Glutamatergic neuron (in vitro differentiated cells): Measurements from ENCODE around the gene CLIC3. TPM values are rescaled to one million over a fixed set of nuclear protein-coding genes. Genes with fewer than 3 reads are reported as not detected.

Source experiments
- DNase-seq: peaks from one replicate; pipeline ENCODE4 v3.0.0; 2022
- H3K27ac Mint-ChIP-seq: one replicate; pipeline ENCODE4 v1.8.0; 2020; ENCODE audit warnings: mild to moderate bottlenecking, mixed read lengths, inconsistent platforms; ENCODE audit not compliant: unreplicated experiment
- H3K27me3 Mint-ChIP-seq: one replicate; pipeline ENCODE4 v1.8.0; 2020; ENCODE audit warnings: mild to moderate bottlenecking, moderate library complexity, mixed read lengths, inconsistent platforms; ENCODE audit not compliant: unreplicated experiment
- H3K36me3 Mint-ChIP-seq: one replicate; pipeline ENCODE4 v1.8.0; 2020; ENCODE audit warnings: mild to moderate bottlenecking, mixed read lengths, inconsistent platforms; ENCODE audit not compliant: unreplicated experiment
- H3K4me1 Mint-ChIP-seq: one replicate; pipeline ENCODE4 v1.8.0; 2020; ENCODE audit warnings: mild to moderate bottlenecking, low read depth, mixed read lengths, inconsistent platforms; ENCODE audit not compliant: unreplicated experiment
- H3K4me3 Mint-ChIP-seq: one replicate; pipeline ENCODE4 v1.8.0; 2020; ENCODE audit warnings: mild to moderate bottlenecking, mixed read lengths, inconsistent platforms; ENCODE audit not compliant: unreplicated experiment
- H3K9me3 Mint-ChIP-seq: one replicate; pipeline ENCODE4 v1.8.0; 2020; ENCODE audit warnings: mild to moderate bottlenecking, moderate library complexity, mixed read lengths, inconsistent platforms; ENCODE audit not compliant: unreplicated experiment
- total RNA-seq: library from RNA; stranded (reverse); fragmentation: NEBNext Ultra II Directional; extraction: Animal tissue kit (Norgen Biotek cat#: 25700); gene quantifications from one replicate; pipeline ENCODE4 v1.2.1, GENCODE V29; 2021; ENCODE audit not compliant: unreplicated experiment
- TF ChIP-seq, protein P1 (sequence below): fragments of 200-600 bp; sonication (generic); IDR thresholded peaks from one replicate; pipeline ENCODE4 v1.5.0; 2021; ENCODE audit not compliant: partially characterized antibody, unreplicated experiment

CLIC3 gene
- total RNA-seq, 1 donor from 2014 or later, result not detected

- Mint-ChIP-seq H3K27ac (no peak overlapping the region), H3K36me3 (no peaks in the 10 kb centered on the region), H3K27me3 (peaks cover 3% of the 10 kb centered on the region), H3K9me3 (no peaks in the 10 kb centered on the region), H3K4me3 (no peak overlapping the region), H3K4me1 (peaks cover 2% of the 10 kb centered on the region)
- TF ChIP-seq, protein P1, sequence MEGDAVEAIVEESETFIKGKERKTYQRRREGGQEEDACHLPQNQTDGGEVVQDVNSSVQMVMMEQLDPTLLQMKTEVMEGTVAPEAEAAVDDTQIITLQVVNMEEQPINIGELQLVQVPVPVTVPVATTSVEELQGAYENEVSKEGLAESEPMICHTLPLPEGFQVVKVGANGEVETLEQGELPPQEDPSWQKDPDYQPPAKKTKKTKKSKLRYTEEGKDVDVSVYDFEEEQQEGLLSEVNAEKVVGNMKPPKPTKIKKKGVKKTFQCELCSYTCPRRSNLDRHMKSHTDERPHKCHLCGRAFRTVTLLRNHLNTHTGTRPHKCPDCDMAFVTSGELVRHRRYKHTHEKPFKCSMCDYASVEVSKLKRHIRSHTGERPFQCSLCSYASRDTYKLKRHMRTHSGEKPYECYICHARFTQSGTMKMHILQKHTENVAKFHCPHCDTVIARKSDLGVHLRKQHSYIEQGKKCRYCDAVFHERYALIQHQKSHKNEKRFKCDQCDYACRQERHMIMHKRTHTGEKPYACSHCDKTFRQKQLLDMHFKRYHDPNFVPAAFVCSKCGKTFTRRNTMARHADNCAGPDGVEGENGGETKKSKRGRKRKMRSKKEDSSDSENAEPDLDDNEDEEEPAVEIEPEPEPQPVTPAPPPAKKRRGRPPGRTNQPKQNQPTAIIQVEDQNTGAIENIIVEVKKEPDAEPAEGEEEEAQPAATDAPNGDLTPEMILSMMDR, result no peak
- no peak for DNase-seq
Measured at GRCh38 chr9:137009938-137010732, 13.8 kb upstream of the CLIC3 start.

GRCh38 chr9:137009217-137009616 is 12.8 kb upstream of the CLIC3 start:
- H3K27me3 Mint-ChIP-seq, result peaks cover 3% of the 10 kb centered on the region
- H3K27ac Mint-ChIP-seq, result no peak overlapping the region
- H3K9me3 Mint-ChIP-seq, result peaks cover 2% of the 10 kb centered on the region
- no peak overlapping the region for H3K4me3 Mint-ChIP-seq
- peaks cover 2% of the 10 kb centered on the region for H3K4me1 Mint-ChIP-seq
- H3K36me3 Mint-ChIP-seq, result no peaks in the 10 kb centered on the region
- no peak for DNase-seq
- TF ChIP-seq, protein P1, result no peak

DNA sequence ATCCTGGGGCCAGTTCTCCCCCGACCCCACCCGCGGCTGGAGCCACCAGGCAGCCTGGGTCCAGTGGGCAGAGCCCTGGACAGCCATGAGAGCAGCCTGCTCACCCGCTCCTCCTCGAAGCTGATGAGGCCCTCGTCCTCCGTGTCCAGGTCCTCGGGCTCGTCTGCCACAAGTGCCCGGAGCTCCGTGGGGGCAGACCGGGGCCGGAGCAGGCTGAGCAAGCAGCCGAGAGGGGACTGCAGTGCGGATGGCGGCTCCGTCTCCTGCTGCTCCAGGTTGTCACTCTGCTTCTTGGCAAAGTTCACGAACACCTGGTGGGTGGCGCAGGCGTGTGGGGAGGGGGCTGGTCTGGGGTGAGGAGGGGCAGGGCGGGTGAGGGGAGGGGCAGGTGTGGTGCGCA is 11.9 kb upstream of the CLIC3 start:
- Mint-ChIP-seq H3K36me3 (no peaks in the 10 kb centered on the region), H3K9me3 (peaks cover 2% of the 10 kb centered on the region), H3K4me1 (peaks cover 2% of the 10 kb centered on the region), H3K27me3 (peaks cover 3% of the 10 kb centered on the region), H3K27ac (no peak overlapping the region), H3K4me3 (no peak overlapping the region)
- DNase-seq, result no peak
- TF ChIP-seq, protein P1, result no peak

DNA sequence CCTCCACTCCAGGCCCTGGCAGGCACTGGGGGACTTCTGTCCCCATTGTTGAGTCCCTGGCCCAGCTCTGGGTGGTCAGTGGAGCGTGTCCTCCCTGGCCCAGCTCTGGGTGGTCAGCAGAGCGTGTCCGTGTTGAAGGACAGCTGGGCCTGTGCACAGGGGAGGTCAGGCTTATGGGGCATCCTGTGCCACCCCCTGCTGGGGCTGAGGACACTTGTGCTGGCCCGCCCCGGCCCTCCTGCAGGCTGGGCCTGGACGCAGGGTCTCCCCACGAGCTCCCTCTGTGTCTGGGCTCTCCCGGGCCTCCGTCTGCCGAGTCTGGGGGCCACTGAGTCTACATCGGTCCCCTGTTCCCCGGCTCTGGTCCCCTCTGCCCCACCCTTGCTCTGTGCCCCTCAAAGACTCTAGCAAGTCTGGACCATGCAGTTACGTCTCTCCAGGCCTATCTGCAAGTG is 11.5 kb upstream of the CLIC3 start:
- Mint-ChIP-seq H3K4me1 (peaks cover 2% of the 10 kb centered on the region), H3K9me3 (peaks cover 2% of the 10 kb centered on the region), H3K36me3 (no peaks in the 10 kb centered on the region), H3K4me3 (no peak overlapping the region), H3K27ac (no peak overlapping the region), H3K27me3 (peaks cover 3% of the 10 kb centered on the region)
- TF ChIP-seq, protein P1, result no peak
- no peak for DNase-seq

DNA sequence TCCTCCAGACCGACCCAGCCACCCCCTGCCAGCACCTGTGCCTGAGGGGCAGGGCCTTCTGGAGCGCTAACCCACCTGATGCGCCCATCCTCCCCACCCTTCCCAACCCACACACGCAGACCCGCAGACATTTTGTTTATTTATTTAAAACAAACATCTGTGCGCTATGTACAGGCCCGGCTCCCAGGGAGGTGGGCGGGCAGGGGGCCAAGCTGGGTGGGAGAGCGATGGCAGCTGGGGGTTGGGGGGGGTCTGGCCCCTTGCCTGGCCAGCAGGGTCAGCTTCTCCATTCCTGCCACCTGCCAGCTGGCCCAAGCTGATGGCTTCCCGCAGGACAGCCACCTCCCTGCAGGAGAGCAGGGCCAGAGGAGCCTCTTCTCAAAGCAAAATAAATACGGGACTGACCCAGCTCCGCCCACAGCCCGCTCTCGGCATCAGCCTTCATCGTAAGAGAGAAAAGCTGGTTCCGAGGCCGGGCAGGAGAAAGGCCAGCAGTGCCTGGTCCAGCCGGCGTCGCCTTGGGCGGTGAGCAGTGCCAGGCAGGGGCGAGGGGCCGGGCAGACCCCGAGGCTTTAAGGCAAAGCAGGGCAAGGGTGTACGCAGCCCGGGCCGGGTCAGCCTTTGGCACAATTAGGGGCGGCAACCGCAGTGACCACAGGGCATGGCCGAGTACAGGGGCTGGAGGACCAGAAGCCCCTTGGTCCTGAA is 10.9 kb upstream of the CLIC3 start:
- Mint-ChIP-seq H3K27me3 (peaks cover 3% of the 10 kb centered on the region), H3K36me3 (no peaks in the 10 kb centered on the region), H3K4me3 (no peak overlapping the region), H3K9me3 (peaks cover 2% of the 10 kb centered on the region), H3K4me1 (peaks cover 2% of the 10 kb centered on the region), H3K27ac (no peak overlapping the region)
- peak; percentile 56 for DNase-seq
- TF ChIP-seq, protein P1, result no peak
